Aorta (tissue), 5 donors: Measurements from ENCODE around the gene DDX49. TPM values are rescaled to one million over a fixed set of nuclear protein-coding genes. Genes with fewer than 3 reads are reported as not detected.

ENCODE experiments used
- ATAC-seq: fragments of 200-7000 bp; cut with Tn5 transposase; one replicate; pipeline ENCODE4 v1.9.1; 2022; ENCODE audit warnings: moderate library complexity; ENCODE audit not compliant: low FRiP score
- DNase-seq, 2 donors: peaks; one replicate each; pipeline ENCODE4 v3.0.0-alpha.2; 2020
- H3K27ac ChIP-seq, 2 donors: one replicate each; pipeline ENCODE4 v1.5.1; 2013; ENCODE audit warnings: low read length in 2 of 2, mild to moderate bottlenecking in 2 of 2, moderate library complexity in 2 of 2, control low read depth in 1 of 2, inconsistent platforms in 1 of 2, low read depth in 1 of 2
- H3K27me3 ChIP-seq, 2 donors: one replicate each; pipeline ENCODE4 v1.6.1; 2013; ENCODE audit warnings: control low read depth in 1 of 2, low read length in 1 of 2, mild to moderate bottlenecking in 1 of 2, moderate library complexity in 1 of 2; ENCODE audit not compliant: insufficient read depth in 2 of 2, control insufficient read depth in 1 of 2
- H3K36me3 ChIP-seq, 2 donors: one replicate each; pipeline ENCODE4 v1.6.1; 2013; ENCODE audit warnings: control low read depth in 1 of 2, low read length in 1 of 2, mild to moderate bottlenecking in 1 of 2; ENCODE audit not compliant: insufficient read depth in 2 of 2, control insufficient read depth in 1 of 2
- H3K4me1 ChIP-seq, 2 donors: one replicate each; pipeline ENCODE4 v1.6.1; 2013; ENCODE audit warnings: low read length in 2 of 2, control low read depth in 1 of 2, mild to moderate bottlenecking in 1 of 2, moderate library complexity in 1 of 2; ENCODE audit not compliant: insufficient read depth in 2 of 2, control insufficient read depth in 1 of 2
- H3K4me3 ChIP-seq, 2 donors: one replicate each; pipeline ENCODE4 v1.5.1; 2013; ENCODE audit warnings: low read length in 2 of 2, control low read depth in 1 of 2, mild to moderate bottlenecking in 1 of 2
- H3K9me3 ChIP-seq: one replicate; pipeline ENCODE4 v1.6.1; 2013; ENCODE audit warnings: mild to moderate bottlenecking, low read length; ENCODE audit not compliant: control insufficient read depth
- WGBS, 2 donors: extraction: QIAGEN DNeasy Blood & Tissue Kit; methylation state at CpG; one replicate each; pipeline ENCODE4 v1.1.7; 2013; 5-methylcytosine and 5-hydroxymethylcytosine counted together
- intact Hi-C, 2 donors: fragments of 100-400 bp; cut with DNase I; formaldehyde crosslinking; loops; one replicate each; pipeline versions ENCODE4 v1.14.2 to v1.15.0; 2022
- polyA plus RNA-seq, 2 donors: library from polyadenylated mRNA; stranded (reverse); fragments of 200-250 nt; gene quantifications; one replicate each; pipeline ENCODE4 v1.2.3, GENCODE V29; 2013
- total RNA-seq, 2 donors: library from RNA; stranded (reverse); fragmentation: NEBNext Ultra II Directional; extraction: Animal tissue kit (Norgen Biotek cat#: 25700); gene quantifications; one replicate each; pipeline ENCODE4 v1.2.1, GENCODE V29; 2021
- donor health status: healthy with polysubstance abuse.
- donor health status: Bipolar disorder and iron deficiency.
- donor health status: DM: no; HTN: no; CAD: no.
- donor health status: DM: no; HTN: no; CAD: no.
- donor health status: DM: yes; HTN: yes; CAD: no.

Gene DDX49
- total and polyA plus RNA-seq, 4 donors = 25.0 to 51.4 (median 35.2) TPM

GRCh38 chr19:18878858-18879578 lies 40.5 kb upstream of the DDX49 start:
- ATAC-seq = no peak
- Histone ChIP-seq H3K4me1 (no peaks in the 10 kb centered on the region), H3K27me3 (no peaks in the 10 kb centered on the region), H3K36me3 (no peaks in the 10 kb centered on the region), H3K4me3 (no peak overlapping the region), H3K9me3 (peaks cover 3% of the 10 kb centered on the region), H3K27ac (no peak overlapping the region)
- WGBS, 2 donors = 88 to 90% methylated on average over 28 to 34 of the region's 34 CpGs
- intact Hi-C loops = no loop called here
- no peak for DNase-seq

GRCh38 chr19:18879579-18880373 lies 39.7 kb upstream of the DDX49 start:
- DNase-seq (no peak), ATAC-seq (no peak)
- Histone ChIP-seq H3K9me3 (peaks cover 3% of the 10 kb centered on the region), H3K4me1 (no peaks in the 10 kb centered on the region), H3K27ac (no peak overlapping the region), H3K27me3 (no peaks in the 10 kb centered on the region), H3K4me3 (no peak overlapping the region), H3K36me3 (no peaks in the 10 kb centered on the region)
- intact Hi-C loops = no loop called here
- 72 to 79% methylated on average over 12 to 13 of the region's 13 CpGs for WGBS, 2 donors

- no peaks in the 10 kb centered on the region for H3K4me1 ChIP-seq
- intact Hi-C loops = no loop called here
- WGBS, 2 donors = 92 to 98% methylated on average over 5 to 7 of the region's 7 CpGs
- H3K9me3 ChIP-seq = peaks cover 3% of the 10 kb centered on the region
- no peak for DNase-seq
- H3K36me3 ChIP-seq = no peaks in the 10 kb centered on the region
- H3K27ac ChIP-seq = no peak overlapping the region
- H3K4me3 ChIP-seq = no peak overlapping the region
- H3K27me3 ChIP-seq = no peaks in the 10 kb centered on the region
- ATAC-seq = no peak
Measured at GRCh38 chr19:18881491-18881890, 38.0 kb upstream of the DDX49 start.

- H3K27ac ChIP-seq = no peak overlapping the region
- H3K27me3 ChIP-seq = no peaks in the 10 kb centered on the region
- no peak for DNase-seq
- no peaks in the 10 kb centered on the region for H3K4me1 ChIP-seq
- no peak for ATAC-seq
- H3K36me3 ChIP-seq = no peaks in the 10 kb centered on the region
- 87 to 88% methylated on average over 29 to 30 of the region's 30 CpGs for WGBS, 2 donors
- no peaks in the 10 kb centered on the region for H3K9me3 ChIP-seq
- no peak overlapping the region for H3K4me3 ChIP-seq
- intact Hi-C loops = no loop called here
Measured at GRCh38 chr19:18883526-18884304, 35.8 kb upstream of the DDX49 start.

- H3K36me3 ChIP-seq = no peaks in the 10 kb centered on the region
- H3K9me3 ChIP-seq = no peaks in the 10 kb centered on the region
- no peaks in the 10 kb centered on the region for H3K4me1 ChIP-seq
- H3K27me3 ChIP-seq = no peaks in the 10 kb centered on the region
- no peak overlapping the region for H3K27ac ChIP-seq
- no peak overlapping the region for H3K4me3 ChIP-seq
- ATAC-seq = no peak
- WGBS, 2 donors = 92 to 94% methylated on average over 4 of the region's 4 CpGs
- intact Hi-C loops = no loop called here
- no peak for DNase-seq
Measured at GRCh38 chr19:18886972-18887371, 32.5 kb upstream of the DDX49 start.

GRCh38 chr19:18889949-18890745 lies 29.4 kb upstream of the DDX49 start:
- no peak for ATAC-seq
- DNase-seq = no peak
- WGBS, 2 donors = 82 to 84% methylated on average over 10 of the region's 10 CpGs
- no peaks in the 10 kb centered on the region for H3K36me3 ChIP-seq
- H3K4me3 ChIP-seq = no peak overlapping the region
- intact Hi-C loops = no loop called here
- no peak overlapping the region for H3K27ac ChIP-seq
- no peaks in the 10 kb centered on the region for H3K27me3 ChIP-seq
- H3K9me3 ChIP-seq = no peaks in the 10 kb centered on the region
- no peaks in the 10 kb centered on the region for H3K4me1 ChIP-seq

GRCh38 chr19:18893587-18894253 lies 25.8 kb upstream of the DDX49 start:
- Histone ChIP-seq H3K4me1 (no peaks in the 10 kb centered on the region), H3K9me3 (no peaks in the 10 kb centered on the region), H3K27ac (no peak overlapping the region), H3K27me3 (no peaks in the 10 kb centered on the region), H3K4me3 (no peak overlapping the region), H3K36me3 (no peaks in the 10 kb centered on the region)
- intact Hi-C loops = no loop called here
- ATAC-seq (no peak), DNase-seq (no peak)
- 15 to 26% methylated on average over 16 to 18 of the region's 18 CpGs for WGBS, 2 donors
